PFSK-1 (cell line): ENCODE measurements around the gene ZDHHC14.

Experiments used
- POLR2AphosphoS5 ChIP-seq: IDR thresholded peaks from 2 replicates; pipeline ENCODE4 v1.6.1; 2012; ENCODE audit warnings: low read depth, mild to moderate bottlenecking, control low read depth, low read length, moderate library complexity
- SIN3A ChIP-seq: IDR thresholded peaks from 2 replicates; pipeline ENCODE4 v1.6.1; 2012; ENCODE audit warnings: mild to moderate bottlenecking, low read length, moderate library complexity, borderline replicate concordance; ENCODE audit not compliant: insufficient read depth
- TF ChIP-seq, protein P1 (sequence below), 2 experiments: IDR thresholded peaks; 2 replicates each; pipeline versions ENCODE4 v1.6.1 to v1.8.0; 2011 to 2012; ENCODE audit warnings: low read depth in 2 of 2, low read length in 2 of 2, control low read depth in 1 of 2, inconsistent platforms in 1 of 2, mild to moderate bottlenecking in 1 of 2, moderate library complexity in 1 of 2; ENCODE audit not compliant: insufficient read depth in 1 of 2

DNA sequence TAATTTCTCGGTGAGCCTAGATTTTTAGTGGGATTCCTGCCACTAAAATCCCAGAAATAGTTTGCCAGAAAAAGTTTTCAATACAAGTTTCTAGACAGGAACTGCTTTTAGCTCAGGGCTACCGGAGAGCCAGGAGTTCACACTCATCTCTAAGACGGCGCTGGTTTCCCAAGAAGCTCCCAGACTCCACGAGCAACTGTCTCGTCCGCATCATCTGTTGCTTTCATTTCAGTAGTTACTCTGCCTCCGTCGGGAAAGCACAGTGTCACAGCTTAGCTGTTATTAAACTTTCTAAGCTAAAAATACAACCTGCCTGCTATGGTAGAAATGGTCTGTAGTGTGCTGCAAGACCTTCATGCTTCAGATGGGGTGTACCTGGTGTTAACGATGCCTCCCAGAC is 244.8 kb downstream of the ZDHHC14 start:
- TF ChIP-seq, protein P1, sequence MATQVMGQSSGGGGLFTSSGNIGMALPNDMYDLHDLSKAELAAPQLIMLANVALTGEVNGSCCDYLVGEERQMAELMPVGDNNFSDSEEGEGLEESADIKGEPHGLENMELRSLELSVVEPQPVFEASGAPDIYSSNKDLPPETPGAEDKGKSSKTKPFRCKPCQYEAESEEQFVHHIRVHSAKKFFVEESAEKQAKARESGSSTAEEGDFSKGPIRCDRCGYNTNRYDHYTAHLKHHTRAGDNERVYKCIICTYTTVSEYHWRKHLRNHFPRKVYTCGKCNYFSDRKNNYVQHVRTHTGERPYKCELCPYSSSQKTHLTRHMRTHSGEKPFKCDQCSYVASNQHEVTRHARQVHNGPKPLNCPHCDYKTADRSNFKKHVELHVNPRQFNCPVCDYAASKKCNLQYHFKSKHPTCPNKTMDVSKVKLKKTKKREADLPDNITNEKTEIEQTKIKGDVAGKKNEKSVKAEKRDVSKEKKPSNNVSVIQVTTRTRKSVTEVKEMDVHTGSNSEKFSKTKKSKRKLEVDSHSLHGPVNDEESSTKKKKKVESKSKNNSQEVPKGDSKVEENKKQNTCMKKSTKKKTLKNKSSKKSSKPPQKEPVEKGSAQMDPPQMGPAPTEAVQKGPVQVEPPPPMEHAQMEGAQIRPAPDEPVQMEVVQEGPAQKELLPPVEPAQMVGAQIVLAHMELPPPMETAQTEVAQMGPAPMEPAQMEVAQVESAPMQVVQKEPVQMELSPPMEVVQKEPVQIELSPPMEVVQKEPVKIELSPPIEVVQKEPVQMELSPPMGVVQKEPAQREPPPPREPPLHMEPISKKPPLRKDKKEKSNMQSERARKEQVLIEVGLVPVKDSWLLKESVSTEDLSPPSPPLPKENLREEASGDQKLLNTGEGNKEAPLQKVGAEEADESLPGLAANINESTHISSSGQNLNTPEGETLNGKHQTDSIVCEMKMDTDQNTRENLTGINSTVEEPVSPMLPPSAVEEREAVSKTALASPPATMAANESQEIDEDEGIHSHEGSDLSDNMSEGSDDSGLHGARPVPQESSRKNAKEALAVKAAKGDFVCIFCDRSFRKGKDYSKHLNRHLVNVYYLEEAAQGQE (IDR thresholded peaks at IDR 0.05; ENCODE audit: insufficient read depth in 1 of 2, low read depth in 2 of 2, low read length in 2 of 2) = no peak
- TF ChIP-seq POLR2AphosphoS5 = no peak
- TF ChIP-seq SIN3A = no peak
